MM.1S (cell line): ENCODE data around the gene ADH1B.

ENCODE experiments used
- EZH2 ChIP-seq: fragments of 300-600 bp; sonication (generic); optimal IDR thresholded peaks from 2 replicates; pipeline ENCODE3; 2017; ENCODE audit warnings: low read depth, mild to moderate bottlenecking, antibody characterized with exemption, low read length, mixed read lengths
- EZH2phosphoT487 ChIP-seq: fragments of 300-600 bp; sonication (generic); IDR thresholded peaks from 2 replicates; pipeline ENCODE4 v1.6.1; 2018; ENCODE audit warnings: antibody characterized with exemption, low read length
- TF ChIP-seq, protein P1 (sequence below): fragments of 300-600 bp; sonication (generic); IDR thresholded peaks from 2 replicates; pipeline ENCODE4 v1.5.1; 2016; ENCODE audit warnings: antibody characterized with exemption, low read length, mixed read lengths

DNA sequence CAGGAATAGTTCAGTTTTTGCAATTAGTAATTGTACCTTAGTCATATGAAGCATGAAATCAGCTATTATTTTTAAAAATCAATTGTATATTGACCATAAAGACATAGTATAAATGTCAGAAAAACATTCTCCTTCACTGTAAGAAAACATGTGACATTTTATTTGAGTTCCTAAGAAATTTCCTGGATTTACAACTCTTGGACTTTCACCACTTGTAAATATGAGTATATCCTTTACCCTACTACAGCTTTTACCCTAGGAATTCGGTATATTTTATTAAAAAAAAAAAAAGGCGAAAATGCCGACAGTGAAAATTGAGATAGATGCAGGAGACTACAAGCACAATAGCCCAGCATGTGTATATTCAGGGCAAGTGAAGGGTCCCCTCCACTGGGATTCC lies 45.3 kb downstream of the ADH1B start:
- TF ChIP-seq, protein P1, sequence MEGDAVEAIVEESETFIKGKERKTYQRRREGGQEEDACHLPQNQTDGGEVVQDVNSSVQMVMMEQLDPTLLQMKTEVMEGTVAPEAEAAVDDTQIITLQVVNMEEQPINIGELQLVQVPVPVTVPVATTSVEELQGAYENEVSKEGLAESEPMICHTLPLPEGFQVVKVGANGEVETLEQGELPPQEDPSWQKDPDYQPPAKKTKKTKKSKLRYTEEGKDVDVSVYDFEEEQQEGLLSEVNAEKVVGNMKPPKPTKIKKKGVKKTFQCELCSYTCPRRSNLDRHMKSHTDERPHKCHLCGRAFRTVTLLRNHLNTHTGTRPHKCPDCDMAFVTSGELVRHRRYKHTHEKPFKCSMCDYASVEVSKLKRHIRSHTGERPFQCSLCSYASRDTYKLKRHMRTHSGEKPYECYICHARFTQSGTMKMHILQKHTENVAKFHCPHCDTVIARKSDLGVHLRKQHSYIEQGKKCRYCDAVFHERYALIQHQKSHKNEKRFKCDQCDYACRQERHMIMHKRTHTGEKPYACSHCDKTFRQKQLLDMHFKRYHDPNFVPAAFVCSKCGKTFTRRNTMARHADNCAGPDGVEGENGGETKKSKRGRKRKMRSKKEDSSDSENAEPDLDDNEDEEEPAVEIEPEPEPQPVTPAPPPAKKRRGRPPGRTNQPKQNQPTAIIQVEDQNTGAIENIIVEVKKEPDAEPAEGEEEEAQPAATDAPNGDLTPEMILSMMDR = no peak
- TF ChIP-seq EZH2 (no peak), EZH2phosphoT487 (no peak)
